Pancreas (tissue), 10 donors: ENCODE results near the gene RPEL1. TPM values are rescaled to one million over a fixed set of nuclear protein-coding genes. Genes with fewer than 3 reads are reported as not detected.
"Not testable (repeated sequence)": the region's sequence is repeated elsewhere in the genome, so short reads cannot be mapped to it uniquely, and the experiment has no call there.

Experiments
- ATAC-seq, 4 donors: fragments of 200-7000 bp; cut with Tn5 transposase; one replicate each; pipeline versions ENCODE4 v1.8.0 to v1.9.1; 2020; ENCODE audit warnings: mild to moderate bottlenecking in 4 of 4, moderate library complexity in 4 of 4
- DNase-seq, 6 donors: peaks; one replicate each; pipeline ENCODE4 v3.0.0-alpha.2; 2020
- FAIRE-seq: peaks from 2 replicates; lab custom pipeline; 2012; peaks lifted over from hg19 to GRCh38; lab: Jason Lieb, UNC
- H3K27ac ChIP-seq, 4 donors: fragments of 200-600 bp; sonication (generic); 1 replicate in 3 of 4; 2 replicates in 1 of 4; pipeline versions ENCODE4 v1.5.0 to v1.8.0; 2020
- H3K27me3 ChIP-seq, 4 donors: fragments of 200-600 bp; one replicate each; pipeline ENCODE4 v1.8.0; 2021
- H3K36me3 ChIP-seq, 3 donors: fragments of 200-600 bp; sonication (generic) in 1 of 3; one replicate each; pipeline versions ENCODE4 v1.5.0 to v1.8.0; 2020 to 2021
- H3K4me1 ChIP-seq, 3 donors: fragments of 200-600 bp; one replicate each; pipeline ENCODE4 v1.8.0; 2021
- H3K4me3 ChIP-seq, 4 donors: fragments of 200-600 bp; sonication (generic) in 2 of 4; one replicate each; pipeline versions ENCODE4 v1.5.0 to v1.8.0; 2020 to 2021
- H3K9me3 ChIP-seq, 4 donors: fragments of 200-600 bp; one replicate each; pipeline ENCODE4 v1.8.0; 2021
- CTCF ChIP-seq, 4 donors: fragments of 200-600 bp; sonication (generic) in 3 of 4; IDR thresholded peaks; one replicate each; pipeline versions ENCODE4 v1.5.0 to v1.8.0; 2021; ENCODE audit warnings: antibody characterized with exemption in 4 of 4
- WGBS, 2 donors: extraction: QIAGEN DNeasy Blood & Tissue Kit; methylation state at CpG; one replicate each; pipeline ENCODE4 v1.1.7; 2013; 5-methylcytosine and 5-hydroxymethylcytosine counted together
- intact Hi-C, 3 donors: fragments of 100-400 bp; cut with DNase I; formaldehyde crosslinking; loops; one replicate each; pipeline versions ENCODE4 v1.11.1 to v1.14.2; 2022
- polyA plus RNA-seq, 2 donors: library from polyadenylated mRNA; stranded (reverse); fragments of 200-250 nt; gene quantifications; one replicate each; pipeline ENCODE4 v1.2.3, GENCODE V29; 2013
- total RNA-seq, 6 donors: library from RNA; stranded (reverse); fragmentation: NEBNext Ultra II Directional in 4 of 6; extraction: Animal tissue kit (Norgen Biotek cat#: 25700) in 4 of 6; gene quantifications; one replicate each; pipeline versions ENCODE4 v1.2.1 to v1.2.4, GENCODE V29; 2021 to 2023
- donor health status: healthy with polysubstance abuse.
- donor health status: DM: no; HTN: no; CAD: no; lungs with moderate emphysema.
- donor health status: DM: no; HTN: no; CAD: no.
- donor health status: control.
- donor health status: control.
- donor health status: Bipolar disorder and iron deficiency.
- donor health status: DM: yes; HTN: yes; CAD: no.
- donor health status: DM: no; HTN: no; CAD: no.
- donor health status: DM: no; HTN: no; CAD: no.
- donor health status: DM: yes; HTN: yes; CAD: no.

Gene RPEL1
- total RNA-seq (not detected), polyA plus RNA-seq (not detected)

- peaks cover 0 to 13% (median 10%) of the 10 kb centered on the region in 3 donors for H3K4me1 ChIP-seq
- DNase-seq, H3K4me3 ChIP-seq, H3K36me3 ChIP-seq, H3K27ac ChIP-seq, H3K27me3 ChIP-seq, ATAC-seq, H3K9me3 ChIP-seq, FAIRE-seq: not testable (repeated sequence)
- WGBS, 2 donors = 75 to 88% methylated on average over 7 of the region's 7 CpGs
- intact Hi-C loops = loop anchor here in 2 of 3 donors (5.0 to 10.0 kb wide), 2 partner anchors 328 to 331 kb away; partner anchors contain the start of gene CNNM2 (in 2 of the 2)
Measured at GRCh38 chr10:103245587-103245986, at the start of gene RPEL1. Gene RPEL1, plus strand, starts transcription at chr10:103245887. Its CDS starts 110 bp downstream, at chr10:103245997.

- Histone ChIP-seq H3K4me1 (peaks cover 0 to 11% (median 4%) of the 10 kb centered on the region in 3 donors), H3K27me3 (no peaks in the 10 kb centered on the region), H3K9me3 (no peaks in the 10 kb centered on the region), H3K27ac (peak overlapping the region in 1 of 4 donors; percentile 44), H3K36me3 (no peaks in the 10 kb centered on the region), H3K4me3 (no peak overlapping the region)
- no peak for TF ChIP-seq CTCF (IDR thresholded peaks at IDR 0.05)
- intact Hi-C loops = no loop called here
- DNase-seq (no peak), ATAC-seq (no peak), FAIRE-seq (no peak)
- 53% methylated on average over 2 of the region's 2 CpGs for WGBS, 2 donors
Measured at GRCh38 chr10:103196516-103196915, 49.2 kb upstream of the RPEL1 start.

GRCh38 chr10:103197174-103197573 lies 48.5 kb upstream of the RPEL1 start:
- H3K4me1 ChIP-seq = peaks cover 0 to 8% (median 0%) of the 10 kb centered on the region in 3 donors
- H3K9me3 ChIP-seq = no peaks in the 10 kb centered on the region
- H3K27ac ChIP-seq = peak overlapping the region in 2 of 4 donors; percentile 19 to 44
- ATAC-seq (peak in 3 of 4 donors; percentile 14 to 61 (median 56)), FAIRE-seq (no peak), DNase-seq (peak in 3 of 6 donors; percentile 40 to 60 (median 55))
- H3K27me3 ChIP-seq = no peaks in the 10 kb centered on the region
- intact Hi-C loops = no loop called here
- 59 to 64% methylated on average over 3 of the region's 3 CpGs for WGBS, 2 donors
- TF ChIP-seq CTCF (IDR thresholded peaks at IDR 0.05) = no peak
- H3K4me3 ChIP-seq = no peak overlapping the region
- no peaks in the 10 kb centered on the region for H3K36me3 ChIP-seq

GRCh38 chr10:103197903-103198302 lies 47.8 kb upstream of the RPEL1 start:
- H3K9me3 ChIP-seq = no peaks in the 10 kb centered on the region
- peaks cover 0 to 8% (median 0%) of the 10 kb centered on the region in 3 donors for H3K4me1 ChIP-seq
- FAIRE-seq = no peak
- H3K27ac ChIP-seq = peak overlapping the region in 1 of 4 donors; percentile 44
- DNase-seq = no peak
- ATAC-seq = no peak
- WGBS, 2 donors = 78 to 79% methylated on average over 2 of the region's 2 CpGs
- no peaks in the 10 kb centered on the region for H3K27me3 ChIP-seq
- no peak overlapping the region for H3K4me3 ChIP-seq
- no peaks in the 10 kb centered on the region for H3K36me3 ChIP-seq
- TF ChIP-seq CTCF (IDR thresholded peaks at IDR 0.05) = no peak
- intact Hi-C loops = no loop called here

GRCh38 chr10:103198648-103199047 lies 47.0 kb upstream of the RPEL1 start:
- 72 to 83% methylated on average over 8 of the region's 8 CpGs for WGBS, 2 donors
- H3K27ac ChIP-seq = no peak overlapping the region
- H3K27me3 ChIP-seq = no peaks in the 10 kb centered on the region
- intact Hi-C loops = no loop called here
- H3K9me3 ChIP-seq = no peaks in the 10 kb centered on the region
- FAIRE-seq (no peak), ATAC-seq (no peak), DNase-seq (no peak)
- peaks cover 0 to 8% (median 0%) of the 10 kb centered on the region in 3 donors for H3K4me1 ChIP-seq
- TF ChIP-seq CTCF (IDR thresholded peaks at IDR 0.05) = no peak
- H3K4me3 ChIP-seq = no peak overlapping the region
- no peaks in the 10 kb centered on the region for H3K36me3 ChIP-seq
